ENCODE data around the gene TMEM54.

Gene TMEM54

GRCh38 chr1:32881871-32882850 lies 19.0 kb downstream of the TMEM54 start:
- DNase-seq (ENCODE audit: low spot score), result no peak

- no peak for DNase-seq (ENCODE audit: low spot score)
Measured at GRCh38 chr1:32881291-32881690, 19.9 kb downstream of the TMEM54 start.

GRCh38 chr1:32878637-32879041 lies 22.6 kb downstream of the TMEM54 start:
- DNase-seq (ENCODE audit: low spot score), result no peak

GRCh38 chr1:32878183-32878582 lies 23.0 kb downstream of the TMEM54 start:
- no peak for DNase-seq (ENCODE audit: low spot score)

- DNase-seq (ENCODE audit: low spot score), result no peak
Measured at GRCh38 chr1:32877211-32878110, 23.7 kb downstream of the TMEM54 start.

- peak; percentile 89 for DNase-seq (ENCODE audit: low spot score)
Measured at GRCh38 chr1:32876341-32877210, 24.6 kb downstream of the TMEM54 start.

- no peak for DNase-seq (ENCODE audit: low spot score)
Measured at GRCh38 chr1:32874860-32875752, 26.1 kb downstream of the TMEM54 start.

GRCh38 chr1:32873484-32873883 lies 27.7 kb downstream of the TMEM54 start:
- no peak for DNase-seq (ENCODE audit: low spot score)

- DNase-seq (ENCODE audit: low spot score), result no peak
Measured at GRCh38 chr1:32872192-32872460, 29.1 kb downstream of the TMEM54 start.

- no peak for DNase-seq (ENCODE audit: low spot score)
Measured at GRCh38 chr1:32871364-32872191, 29.6 kb downstream of the TMEM54 start.

GRCh38 chr1:32870615-32871363 lies 30.4 kb downstream of the TMEM54 start, which contains the start of gene FNDC5:
Gene FNDC5, minus strand, starts transcription at chr1:32870912.
- no peak for DNase-seq (ENCODE audit: low spot score)

- DNase-seq (ENCODE audit: low spot score), result no peak
Measured at GRCh38 chr1:32869923-32870614, 31.1 kb downstream of the TMEM54 start.

- no peak for DNase-seq (ENCODE audit: low spot score)
Measured at GRCh38 chr1:32868806-32869455, 32.3 kb downstream of the TMEM54 start.

- no peak for DNase-seq (ENCODE audit: low spot score)
Measured at GRCh38 chr1:32868085-32868484, 33.1 kb downstream of the TMEM54 start.

GRCh38 chr1:32867671-32868070 lies 33.5 kb downstream of the TMEM54 start:
- no peak for DNase-seq (ENCODE audit: low spot score)

GRCh38 chr1:32867151-32867550 lies 34.0 kb downstream of the TMEM54 start:
- no peak for DNase-seq (ENCODE audit: low spot score)

GRCh38 chr1:32865639-32866405 lies 35.4 kb downstream of the TMEM54 start:
- no peak for DNase-seq (ENCODE audit: low spot score)

Measured in HuH-7.5 (cell line).